HG03442 (cell line): ENCODE results near the gene PLCH1.

Source experiments
- ATAC-seq: cut with Tn5 transposase; IDR thresholded peaks from one replicate; pipeline ENCODE4 v1.9.1; 2021; ENCODE audit warnings: mild to moderate bottlenecking, moderate library complexity; ENCODE audit not compliant: unreplicated experiment

Gene PLCH1

DNA sequence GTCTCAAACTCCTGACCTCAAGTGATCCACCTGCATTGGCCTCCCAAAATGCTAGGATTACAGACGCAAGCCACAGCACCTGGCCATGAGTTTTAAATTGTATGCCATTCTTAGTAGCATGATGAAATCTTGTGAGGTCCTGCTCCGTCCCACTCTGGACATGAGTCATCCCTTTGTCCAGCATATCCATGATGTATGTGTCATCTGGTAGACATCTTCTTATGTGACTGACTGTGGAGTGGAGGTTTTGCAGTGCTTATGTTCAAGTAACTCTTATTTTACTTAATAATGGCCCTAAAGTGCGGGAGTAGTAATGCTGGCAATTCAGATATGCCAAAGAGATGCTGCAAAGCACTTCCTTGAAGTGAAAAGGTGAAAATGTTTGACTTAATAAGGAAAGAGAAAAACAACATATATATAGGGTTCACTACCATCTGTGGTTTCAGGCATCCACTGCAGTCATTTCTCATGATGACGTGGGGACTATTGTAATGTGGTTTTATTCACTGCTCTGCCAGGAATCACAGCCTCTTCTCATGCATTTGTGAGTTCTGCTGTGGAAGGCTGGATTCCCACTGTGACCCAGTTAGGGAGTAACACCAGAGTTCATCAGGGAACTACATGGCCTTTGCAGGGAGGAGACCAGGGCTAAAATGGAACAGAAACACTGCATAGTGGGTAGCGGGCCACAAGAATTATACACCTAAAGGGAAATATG, 246.8 kb downstream of the PLCH1 start:
- no peak for ATAC-seq

- ATAC-seq, result no peak
These were observed 248.7 kb downstream of the PLCH1 start for GRCh38 chr3:155496206-155496605.

GRCh38 chr3:155495387-155495786, 249.5 kb downstream of the PLCH1 start:
- ATAC-seq, result peak; percentile 82

DNA sequence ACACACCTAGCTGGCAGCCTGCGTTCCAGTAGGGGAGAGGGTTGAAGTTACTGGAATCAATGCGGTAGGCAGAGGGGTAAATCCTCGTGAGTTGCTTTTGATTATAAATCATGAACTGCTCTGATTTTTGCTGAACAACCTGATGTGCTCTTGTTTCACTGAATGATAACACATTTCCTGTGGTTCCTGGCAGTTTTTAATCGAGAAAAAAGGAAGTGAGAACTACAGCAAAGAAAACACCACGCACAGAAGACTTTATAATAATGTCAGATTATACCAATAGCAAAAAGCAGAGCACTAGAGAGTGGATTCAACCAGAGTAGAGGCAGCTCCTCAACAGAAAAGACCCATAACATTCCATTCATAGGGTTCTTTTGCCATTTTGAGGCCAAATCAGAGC, 250.5 kb downstream of the PLCH1 start:
- peak; percentile 44 for ATAC-seq

DNA sequence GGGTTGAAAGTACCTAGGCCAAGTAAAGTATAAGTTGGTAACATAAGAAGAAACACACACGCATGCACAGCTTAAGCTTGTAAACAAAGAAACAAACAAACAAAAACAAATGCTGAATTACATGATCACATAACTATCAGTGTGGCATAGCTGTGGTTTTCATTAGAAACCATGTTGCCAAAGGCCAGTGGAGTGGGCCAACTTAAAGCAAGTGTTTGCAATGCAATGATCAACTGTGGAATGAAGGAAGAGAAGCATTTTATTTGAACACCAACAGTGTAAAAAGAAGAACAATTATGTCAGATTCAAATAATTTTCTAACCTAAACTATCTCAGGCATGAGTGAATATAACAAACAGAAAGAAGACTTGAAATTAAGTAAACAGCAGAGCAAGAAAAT, 252.0 kb downstream of the PLCH1 start:
- ATAC-seq, result no peak

GRCh38 chr3:155491696-155492095, 253.2 kb downstream of the PLCH1 start:
- no peak for ATAC-seq

- ATAC-seq, result no peak
These were observed 256.2 kb downstream of the PLCH1 start for GRCh38 chr3:155488671-155489070.

DNA sequence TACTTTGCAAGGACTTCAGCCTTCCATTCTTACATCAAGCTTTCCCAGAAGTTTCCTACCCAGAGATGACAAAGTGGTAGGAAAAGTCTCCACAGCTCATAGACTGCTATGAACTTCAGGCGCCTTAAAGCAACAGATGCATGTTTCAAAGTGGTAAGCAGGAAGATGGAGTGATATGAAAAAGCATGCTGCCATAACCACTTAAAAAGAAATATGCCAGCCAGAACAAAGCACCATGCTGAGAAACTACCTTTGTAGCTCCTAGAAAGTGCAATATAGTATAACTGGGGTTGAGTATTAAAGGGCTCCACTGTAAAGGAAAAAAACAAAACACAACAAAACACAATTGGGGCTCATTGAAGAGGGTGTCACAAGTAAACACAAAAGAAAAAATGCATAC, 259.0 kb downstream of the PLCH1 start:
- ATAC-seq, result no peak

DNA sequence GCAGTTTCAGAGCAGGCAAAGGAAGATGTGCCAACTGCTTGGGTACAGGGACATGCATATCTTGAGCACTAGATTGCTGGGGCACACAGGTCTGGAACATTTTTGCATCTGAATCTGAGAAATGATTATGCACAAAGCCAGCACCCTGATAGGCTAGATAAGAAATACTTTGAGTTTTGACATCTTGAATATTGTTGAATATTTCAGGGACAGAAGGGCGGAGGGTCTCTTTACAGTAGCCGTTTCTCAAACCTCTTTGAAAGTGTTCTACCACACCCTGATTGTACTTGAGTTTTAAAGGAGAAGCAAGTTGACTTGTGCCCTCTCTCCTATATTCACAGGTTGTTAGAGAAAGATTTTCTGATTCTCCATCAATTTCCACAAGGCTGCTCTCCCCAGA, 263.3 kb downstream of the PLCH1 start:
- ATAC-seq, result no peak

DNA sequence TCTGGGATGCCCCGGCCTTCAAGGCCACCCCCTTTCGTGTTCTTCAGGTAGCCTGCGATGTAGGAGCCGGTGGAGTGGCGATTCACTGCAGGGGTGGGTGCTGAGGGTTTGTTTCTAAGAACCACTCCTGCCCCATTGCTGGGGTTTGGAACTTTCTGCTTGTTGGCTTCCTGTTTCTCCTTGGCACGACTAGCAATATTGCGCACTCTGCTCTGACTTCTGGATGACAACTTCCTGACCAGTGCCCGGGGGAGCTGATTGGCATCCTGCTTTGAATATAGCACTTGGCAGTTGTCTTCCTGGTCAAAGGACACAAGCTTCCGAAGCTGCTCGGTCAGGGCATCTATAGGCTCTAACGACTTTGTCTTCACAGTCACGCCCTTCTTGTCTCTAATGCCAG, 263.8 kb downstream of the PLCH1 start:
- ATAC-seq, result no peak

DNA sequence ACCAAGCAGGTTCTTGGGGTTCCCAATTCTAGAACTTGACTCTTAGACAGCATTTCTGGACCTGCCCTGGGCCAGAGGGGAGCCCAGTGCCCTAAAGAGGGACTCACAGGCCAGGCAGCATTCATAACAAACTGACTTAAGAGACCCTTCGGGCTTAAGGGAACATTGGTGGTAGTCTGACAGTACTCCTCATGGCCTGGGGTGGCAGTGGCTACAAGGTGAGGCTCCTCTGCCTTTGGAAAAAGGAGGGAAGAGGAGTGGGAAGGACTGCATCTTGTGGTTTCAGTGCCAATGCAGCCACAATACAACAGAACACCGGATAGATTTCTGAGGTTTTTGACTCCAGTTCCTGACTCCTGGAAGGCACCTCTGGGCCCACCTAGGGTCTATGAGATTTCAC, 279.2 kb downstream of the PLCH1 start:
- ATAC-seq, result no peak

- ATAC-seq, result no peak
These were observed 282.2 kb downstream of the PLCH1 start for GRCh38 chr3:155462672-155463071.

DNA sequence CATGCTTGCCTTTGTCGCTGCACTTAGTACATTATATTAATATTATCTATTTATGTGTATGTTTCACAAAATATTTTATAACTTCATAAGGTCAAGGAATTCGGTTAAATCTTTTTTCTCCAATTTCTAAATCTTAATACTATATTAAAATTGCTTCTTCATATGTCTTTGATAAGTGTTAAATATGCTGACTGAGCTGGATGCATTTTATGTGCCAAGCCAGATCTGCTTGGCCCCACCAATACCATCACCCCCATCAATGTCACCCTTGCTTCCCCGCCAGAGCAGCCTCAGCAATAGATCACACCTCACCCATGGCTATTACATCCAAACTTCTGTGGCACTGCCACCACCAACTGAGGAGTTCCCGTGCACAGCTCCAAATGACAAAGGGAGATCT, 287.3 kb downstream of the PLCH1 start:
- ATAC-seq, result no peak

GRCh38 chr3:155455765-155456164, 289.1 kb downstream of the PLCH1 start:
- ATAC-seq, result no peak

DNA sequence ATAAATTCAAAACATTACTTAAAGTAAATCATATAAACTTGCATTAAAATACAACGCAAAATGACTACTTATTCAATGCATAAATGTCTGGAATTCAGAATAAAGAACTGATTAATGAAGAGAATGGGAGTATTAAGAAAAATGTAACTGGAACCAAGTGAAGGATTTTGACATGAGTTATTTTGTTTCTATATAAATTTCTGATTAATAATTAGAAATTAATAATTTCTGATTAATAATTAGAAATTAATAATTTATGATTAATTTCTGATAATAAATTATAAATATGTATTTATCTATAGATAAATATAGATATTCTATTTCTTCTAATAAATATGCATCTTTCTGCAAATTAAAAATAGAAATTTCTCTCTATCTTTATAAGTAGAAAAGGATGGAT, 291.4 kb downstream of the PLCH1 start:
- no peak for ATAC-seq

- no peak for ATAC-seq
These were observed 295.1 kb downstream of the PLCH1 start for GRCh38 chr3:155449613-155450267.

DNA sequence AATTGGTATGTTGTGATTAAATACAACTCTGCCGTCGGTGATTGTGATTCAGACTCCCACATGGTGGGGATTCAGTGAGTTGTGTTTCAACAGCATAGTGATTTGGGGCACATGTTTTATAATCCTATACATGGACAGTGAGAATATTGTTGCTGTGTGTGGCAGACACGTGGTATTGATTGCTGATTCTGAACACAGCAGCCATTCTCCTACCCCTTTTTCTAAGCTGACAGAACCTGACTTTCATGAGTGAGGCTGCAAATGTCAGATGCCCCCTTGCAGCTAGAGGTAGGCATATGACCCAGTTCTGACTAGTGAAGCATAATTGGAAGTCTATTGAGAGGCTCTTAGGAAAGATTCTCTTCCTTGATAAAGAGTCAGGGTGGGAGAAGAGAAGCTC, 296.3 kb downstream of the PLCH1 start:
- ATAC-seq, result no peak

- no peak for ATAC-seq
These were observed 298.5 kb downstream of the PLCH1 start for GRCh38 chr3:155446366-155446765.

DNA sequence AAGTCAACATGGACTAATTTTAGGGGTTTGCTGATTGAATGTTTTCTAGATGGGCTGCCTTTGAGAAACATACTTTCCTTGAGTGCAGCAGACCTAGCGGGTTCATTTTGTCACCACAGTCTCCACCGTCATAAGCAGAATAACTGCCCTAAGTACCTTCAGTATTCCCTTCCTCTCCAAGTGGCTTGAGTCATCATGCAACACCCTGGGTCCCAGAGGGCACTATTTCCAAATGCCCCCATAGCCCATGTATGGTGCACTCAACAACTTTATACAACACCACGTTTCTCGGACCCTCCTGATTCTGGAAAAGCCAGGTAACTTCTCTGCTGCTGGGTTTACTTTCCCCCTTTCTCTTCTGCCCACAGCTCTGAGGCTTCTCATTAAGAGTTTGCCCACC, 300.1 kb downstream of the PLCH1 start:
- ATAC-seq, result no peak

DNA sequence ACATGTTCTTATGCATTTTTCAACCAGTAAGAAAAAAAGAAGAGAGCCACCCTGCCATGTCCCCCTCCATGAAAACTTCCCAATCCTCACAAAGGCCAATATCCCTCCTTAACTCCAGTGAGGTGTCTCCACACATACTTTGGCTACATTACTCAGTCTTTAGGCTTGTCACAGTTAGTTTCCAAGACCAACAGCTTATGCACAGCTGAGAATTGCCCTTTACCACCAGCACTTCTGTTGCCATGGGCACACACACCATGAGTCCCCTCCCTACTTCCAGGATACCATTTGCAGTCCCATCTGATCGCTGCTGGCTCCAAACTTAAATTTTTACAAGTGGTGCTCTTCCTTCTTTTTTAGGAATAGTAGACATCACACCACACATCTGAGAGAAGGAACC, 301.1 kb downstream of the PLCH1 start:
- no peak for ATAC-seq

DNA sequence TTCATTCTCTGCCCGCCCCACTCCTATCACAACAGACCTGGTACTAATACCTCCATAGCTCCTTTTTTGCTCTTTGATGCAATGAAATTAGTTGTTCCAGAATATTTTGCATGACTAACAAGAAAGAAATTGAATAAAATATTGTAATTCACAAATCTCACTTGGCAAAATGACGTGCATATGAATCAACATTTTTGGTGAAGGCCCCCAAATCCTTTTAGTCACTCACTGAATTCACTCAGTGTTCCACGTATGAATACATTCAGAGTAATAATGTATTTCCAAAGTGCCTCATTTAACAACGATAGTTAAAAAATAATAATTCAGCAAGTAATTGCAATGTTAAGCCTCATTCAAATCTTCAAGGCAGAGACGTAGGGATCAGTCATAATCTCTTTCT, 302.8 kb downstream of the PLCH1 start:
- ATAC-seq, result no peak

- ATAC-seq, result no peak
These were observed 303.4 kb downstream of the PLCH1 start for GRCh38 chr3:155441506-155441905.

GRCh38 chr3:155441026-155441425, 303.8 kb downstream of the PLCH1 start:
- ATAC-seq, result no peak
